GM21423 (cell line): Measurements from ENCODE around the gene SNX33.
A peak's percentile ranks its signal among the peaks of the same experiment; 100 is the strongest.

Experiments
- ATAC-seq: cut with Tn5 transposase; IDR thresholded peaks from one replicate; pipeline ENCODE4 v1.9.1; 2021; ENCODE audit warnings: mild to moderate bottlenecking, moderate library complexity; ENCODE audit not compliant: unreplicated experiment

Gene SNX33

DNA sequence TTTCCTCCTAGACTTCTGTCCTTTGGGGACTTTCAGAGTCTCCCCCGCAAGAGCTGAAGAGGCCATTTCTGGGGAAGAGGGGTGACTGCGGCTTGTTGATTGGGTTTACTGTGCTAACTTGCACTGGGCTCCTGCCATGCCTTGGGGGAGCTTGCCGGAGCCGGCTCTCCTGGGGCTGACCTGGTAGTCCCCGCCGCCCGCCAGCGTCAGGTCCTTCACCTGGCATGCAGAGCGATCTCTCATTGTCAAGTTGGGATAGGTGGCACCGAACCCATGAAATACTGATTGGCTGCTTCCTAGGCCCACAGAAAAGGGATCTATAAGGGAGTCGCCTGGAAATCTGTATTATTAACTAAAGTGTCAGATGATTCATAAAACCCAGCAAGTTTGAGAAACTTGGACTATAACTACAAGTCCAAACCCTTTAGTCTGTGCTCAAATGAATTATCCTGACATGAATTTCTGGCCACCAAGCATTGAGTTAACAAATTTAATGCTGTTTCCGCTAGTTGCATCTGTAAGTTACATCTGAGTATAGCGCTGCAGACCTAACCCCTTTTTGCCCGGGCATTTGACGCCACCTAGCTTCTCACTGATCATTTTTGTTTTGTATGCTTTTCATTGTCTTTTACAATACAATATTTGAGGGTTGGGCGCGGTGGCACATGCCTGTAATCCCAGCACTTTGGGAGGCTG lies 7.1 kb upstream of the SNX33 start:
- peak; percentile 23 for ATAC-seq

DNA sequence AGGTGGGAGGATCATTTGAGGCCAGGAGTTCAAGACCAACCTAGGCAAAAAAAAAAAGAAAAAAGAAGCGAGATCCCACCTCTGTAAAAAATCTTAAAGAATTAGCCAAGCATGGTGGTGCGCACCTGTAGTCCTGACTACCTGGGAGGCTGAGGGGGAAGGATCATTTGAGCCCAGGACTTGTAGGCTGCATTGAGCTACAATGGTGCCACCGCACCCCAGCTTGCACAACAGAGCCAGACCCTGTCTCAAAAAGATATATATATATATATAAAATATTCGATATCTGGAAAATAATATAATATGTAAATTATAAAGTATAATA lies 6.6 kb upstream of the SNX33 start:
- no peak for ATAC-seq

DNA sequence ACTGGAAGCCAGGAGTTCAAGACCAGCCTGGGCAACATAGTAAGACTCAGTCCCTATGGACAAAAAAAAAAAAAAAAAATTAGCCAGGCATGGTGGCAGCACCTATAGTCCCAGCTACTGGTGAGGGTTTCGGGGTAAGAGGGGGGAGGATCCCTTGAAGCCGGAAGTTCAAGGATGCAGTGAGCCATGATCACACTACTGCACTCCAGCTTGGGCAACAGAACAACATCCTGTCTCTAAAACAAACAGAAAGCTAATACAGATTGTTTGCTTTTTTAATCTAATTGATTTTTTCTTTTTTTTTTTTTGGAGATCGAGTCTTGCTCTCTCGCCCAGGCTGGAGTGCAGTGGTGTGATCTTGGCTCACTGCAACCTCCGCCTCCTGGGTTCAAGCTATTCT lies 6.1 kb upstream of the SNX33 start:
- ATAC-seq = no peak

DNA sequence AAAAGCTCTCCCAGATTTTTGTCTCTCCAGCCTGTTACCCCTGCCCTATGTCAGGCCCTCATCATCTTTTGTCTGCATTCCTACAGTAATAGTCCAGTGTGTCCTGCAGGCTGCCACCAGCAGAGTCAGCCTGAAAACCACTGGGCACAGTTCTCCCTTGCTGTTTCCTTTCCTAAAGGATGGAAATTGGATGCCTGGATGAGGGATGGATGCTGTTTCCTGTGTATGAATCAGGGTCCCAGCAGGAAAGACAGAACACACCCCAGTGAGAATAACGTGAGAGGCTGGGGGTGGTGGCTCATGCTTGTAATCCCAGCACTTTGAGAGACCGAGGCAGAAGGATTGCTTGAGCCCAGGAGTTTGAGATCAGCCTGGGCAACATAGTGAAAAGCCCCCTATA lies 3.3 kb upstream of the SNX33 start:
- ATAC-seq = no peak

DNA sequence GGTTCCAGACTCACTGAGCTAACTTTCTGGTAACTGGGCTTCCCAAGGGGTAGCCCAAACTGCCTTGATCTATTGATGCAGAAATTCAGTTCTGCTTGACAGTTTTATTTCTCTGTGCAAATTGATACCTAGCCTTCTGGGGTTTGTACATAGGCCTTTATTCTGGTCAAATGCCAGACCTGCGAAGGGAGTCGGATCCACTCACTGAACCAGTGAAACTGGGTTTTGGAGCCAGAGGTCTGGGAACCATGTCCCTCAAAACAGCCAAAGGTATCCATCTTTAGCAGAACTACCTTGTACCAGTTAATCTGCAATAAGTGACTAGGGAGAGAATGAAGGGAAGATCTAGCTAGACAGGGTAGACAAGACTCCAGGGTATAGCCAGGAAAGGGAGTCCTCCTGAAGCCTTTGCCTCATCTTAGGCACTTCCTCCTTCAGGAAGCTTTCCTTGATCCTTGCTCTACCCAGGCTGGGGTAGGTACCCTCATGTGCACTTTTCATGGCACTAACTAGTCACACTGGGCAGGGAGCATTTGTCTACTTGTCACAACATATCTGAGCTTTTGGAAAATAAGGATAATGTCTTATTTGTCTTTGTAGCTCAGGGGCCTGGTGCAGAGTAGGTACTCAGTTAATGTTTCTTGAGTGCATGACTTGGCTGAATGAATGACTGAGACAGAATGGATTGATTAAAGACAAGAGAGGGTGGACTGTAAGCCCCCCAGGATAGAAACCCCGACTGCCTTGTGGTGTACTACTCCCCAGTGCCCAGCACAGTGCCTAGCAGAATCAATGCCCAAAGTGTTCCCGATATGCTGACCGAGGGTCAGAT lies 1.4 kb upstream of the SNX33 start:
- ATAC-seq = no peak

DNA sequence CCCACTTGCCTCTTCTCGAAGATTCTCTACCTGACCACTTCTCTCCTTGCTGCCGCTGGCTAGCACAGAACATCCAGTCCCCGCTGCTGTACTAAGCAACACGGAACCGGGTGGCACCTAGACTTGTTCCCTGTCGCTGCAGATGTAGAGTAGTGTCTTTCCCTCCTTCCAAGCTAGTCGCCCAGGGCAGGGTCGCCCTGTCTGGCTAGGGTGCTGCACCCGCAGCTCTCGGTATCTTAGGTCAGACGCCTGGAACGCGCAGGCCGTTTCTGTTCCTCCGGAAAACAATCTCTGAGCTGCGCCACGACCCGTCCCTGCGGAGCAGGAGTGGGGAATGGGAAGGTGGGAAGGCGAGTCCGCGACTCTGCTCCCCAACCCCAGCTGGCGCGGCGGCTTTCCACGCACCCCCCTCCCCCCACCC lies 758 bp upstream of the SNX33 start:
- no peak for ATAC-seq

DNA sequence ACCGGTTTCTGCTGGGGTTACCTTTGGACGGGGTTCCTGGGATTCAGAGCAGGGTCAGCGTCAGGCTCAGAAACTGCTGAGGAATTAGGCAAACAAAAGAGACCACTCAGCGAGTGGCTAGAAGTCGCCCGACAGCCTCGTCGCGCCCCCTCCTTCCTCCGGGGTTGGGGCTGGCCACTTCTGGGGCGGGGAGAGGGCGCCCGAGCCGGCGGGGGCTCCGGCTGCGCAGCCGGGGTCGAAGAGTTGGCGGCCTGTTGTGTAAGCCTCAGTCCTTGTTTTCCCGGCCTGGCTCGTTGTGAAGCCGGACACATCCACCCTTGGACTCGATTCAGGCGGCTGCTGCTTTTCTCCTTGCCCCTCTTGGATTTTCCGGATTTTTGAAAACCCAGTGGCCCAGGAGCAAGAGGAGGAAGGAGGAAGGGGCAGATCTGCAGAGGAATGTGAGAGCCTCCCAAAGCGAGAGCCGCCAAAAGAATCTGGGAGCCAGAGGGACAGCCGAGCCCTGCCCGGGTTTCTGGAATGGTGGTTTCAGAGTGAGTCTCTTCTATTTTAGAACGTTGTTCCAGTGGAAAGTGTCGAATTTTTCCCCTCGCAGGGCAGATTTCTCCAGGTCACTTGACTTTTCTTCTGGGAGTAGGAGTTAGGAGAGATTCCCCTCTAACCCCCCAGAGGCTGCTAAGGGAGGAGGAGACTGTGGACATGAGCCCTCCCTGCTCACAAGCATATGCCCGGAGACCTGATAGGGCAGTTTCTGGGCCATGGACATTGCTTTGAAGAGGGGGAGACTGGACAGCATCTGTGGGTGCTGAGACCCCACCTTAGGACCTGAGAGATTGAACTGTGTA lies 666 bp downstream of the SNX33 start:
- no peak for ATAC-seq

DNA sequence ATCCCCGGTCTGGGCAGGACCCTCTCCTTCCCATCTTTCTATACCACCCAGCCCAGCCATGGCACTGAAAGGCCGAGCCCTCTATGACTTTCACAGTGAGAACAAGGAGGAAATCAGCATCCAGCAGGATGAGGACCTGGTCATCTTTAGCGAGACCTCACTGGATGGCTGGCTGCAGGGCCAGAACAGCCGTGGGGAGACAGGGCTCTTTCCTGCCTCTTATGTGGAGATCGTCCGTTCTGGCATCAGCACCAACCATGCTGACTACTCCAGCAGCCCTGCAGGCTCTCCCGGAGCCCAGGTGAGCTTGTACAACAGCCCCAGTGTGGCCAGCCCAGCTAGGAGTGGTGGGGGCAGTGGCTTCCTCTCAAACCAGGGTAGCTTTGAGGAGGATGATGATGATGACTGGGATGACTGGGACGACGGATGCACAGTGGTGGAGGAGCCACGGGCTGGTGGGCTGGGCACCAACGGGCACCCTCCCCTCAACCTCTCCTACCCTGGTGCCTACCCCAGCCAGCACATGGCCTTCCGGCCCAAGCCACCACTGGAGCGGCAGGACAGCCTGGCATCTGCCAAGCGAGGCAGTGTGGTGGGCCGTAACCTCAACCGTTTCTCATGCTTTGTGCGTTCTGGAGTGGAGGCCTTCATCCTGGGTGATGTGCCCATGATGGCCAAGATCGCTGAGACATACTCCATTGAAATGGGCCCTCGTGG lies 1.5 kb downstream of the SNX33 start:
- no peak for ATAC-seq

DNA sequence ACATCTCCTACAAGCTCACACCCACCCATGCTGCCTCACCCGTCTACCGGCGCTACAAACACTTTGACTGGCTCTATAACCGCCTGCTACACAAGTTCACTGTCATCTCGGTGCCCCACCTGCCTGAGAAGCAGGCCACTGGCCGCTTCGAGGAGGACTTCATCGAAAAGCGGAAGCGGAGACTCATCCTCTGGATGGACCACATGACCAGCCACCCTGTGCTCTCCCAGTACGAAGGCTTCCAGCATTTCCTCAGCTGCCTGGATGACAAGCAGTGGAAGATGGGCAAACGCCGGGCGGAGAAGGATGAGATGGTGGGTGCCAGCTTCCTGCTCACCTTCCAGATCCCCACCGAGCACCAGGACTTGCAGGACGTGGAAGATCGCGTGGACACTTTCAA lies 2.1 kb downstream of the SNX33 start:
- no peak for ATAC-seq

DNA sequence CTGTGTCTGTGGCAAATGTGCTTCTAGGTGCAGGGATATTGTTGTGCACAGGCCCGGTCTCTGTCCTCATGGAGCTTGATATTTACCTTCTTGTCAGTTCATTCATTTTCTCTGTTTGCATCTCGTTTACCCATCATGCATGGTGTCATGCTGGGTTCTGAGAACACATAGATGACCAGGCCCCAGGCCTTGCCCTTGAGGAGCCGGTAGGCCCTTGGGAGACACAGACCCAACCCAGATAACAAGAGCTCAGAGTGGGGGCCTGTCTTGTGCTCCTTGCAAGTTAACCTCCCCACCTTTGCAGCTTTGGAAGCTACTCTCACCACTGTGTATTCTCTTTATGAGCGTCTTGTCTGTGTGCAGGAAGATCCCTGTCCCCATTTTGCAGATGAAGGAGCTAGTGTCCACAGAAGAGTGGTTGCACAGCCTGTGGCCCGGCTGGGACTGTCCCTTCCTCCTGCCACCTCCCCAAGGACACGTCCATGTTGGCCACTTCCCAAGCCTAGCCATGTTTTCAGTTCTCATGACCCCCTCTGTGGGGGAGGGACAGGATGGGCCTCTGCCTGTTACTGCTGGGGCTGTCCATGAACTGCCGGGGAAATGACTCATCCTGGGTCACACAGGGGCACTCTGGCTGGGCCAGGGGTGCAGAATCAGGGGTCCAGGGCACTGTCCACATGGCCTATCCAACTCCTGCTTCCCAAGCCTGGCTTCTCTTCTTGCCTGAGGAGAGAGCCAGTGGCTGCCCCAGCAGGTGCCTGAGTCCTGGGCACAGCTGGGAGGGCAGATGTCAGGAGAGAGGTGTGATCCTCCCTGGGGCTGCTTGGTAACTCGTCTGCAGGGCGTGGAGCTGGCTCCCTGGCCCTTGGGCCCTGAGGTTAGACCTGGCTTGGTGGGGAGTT lies 3.4 kb downstream of the SNX33 start:
- ATAC-seq = no peak

DNA sequence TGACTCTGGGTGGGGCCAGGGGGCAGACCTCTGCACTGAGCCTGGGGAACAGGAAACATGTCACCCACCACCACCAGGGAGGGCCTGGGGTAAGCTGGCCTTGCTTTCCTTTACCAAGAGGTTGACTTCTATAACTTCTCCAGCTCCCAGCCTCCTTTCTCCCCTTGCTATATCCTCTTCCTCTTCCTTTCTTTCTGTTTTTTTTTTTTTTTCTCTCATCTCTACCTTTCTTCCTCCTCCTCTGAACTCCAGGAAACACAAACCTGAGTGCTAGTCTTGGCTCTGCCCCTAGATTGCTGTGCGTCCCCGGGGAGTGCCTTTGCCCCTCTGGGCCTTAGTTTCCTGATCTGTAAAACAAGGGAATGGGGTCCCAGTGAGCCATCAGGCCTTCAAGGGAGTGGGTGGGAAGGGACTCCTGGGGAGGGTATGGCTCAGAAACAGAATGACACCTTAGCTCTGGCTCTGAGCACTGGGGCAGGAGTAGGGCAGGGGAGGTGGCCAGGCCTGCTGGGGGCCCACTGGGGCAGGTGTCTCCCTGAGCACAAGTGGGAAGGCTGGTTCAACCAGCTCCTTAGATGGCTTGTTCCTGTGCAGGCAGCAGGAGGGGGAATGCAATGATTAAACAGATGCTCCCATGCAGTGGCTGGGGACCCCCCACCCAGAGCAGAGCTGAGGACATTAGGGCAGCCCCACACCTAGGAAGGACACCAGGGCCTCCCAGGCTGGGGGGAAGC lies 4.3 kb downstream of the SNX33 start:
- ATAC-seq = no peak

DNA sequence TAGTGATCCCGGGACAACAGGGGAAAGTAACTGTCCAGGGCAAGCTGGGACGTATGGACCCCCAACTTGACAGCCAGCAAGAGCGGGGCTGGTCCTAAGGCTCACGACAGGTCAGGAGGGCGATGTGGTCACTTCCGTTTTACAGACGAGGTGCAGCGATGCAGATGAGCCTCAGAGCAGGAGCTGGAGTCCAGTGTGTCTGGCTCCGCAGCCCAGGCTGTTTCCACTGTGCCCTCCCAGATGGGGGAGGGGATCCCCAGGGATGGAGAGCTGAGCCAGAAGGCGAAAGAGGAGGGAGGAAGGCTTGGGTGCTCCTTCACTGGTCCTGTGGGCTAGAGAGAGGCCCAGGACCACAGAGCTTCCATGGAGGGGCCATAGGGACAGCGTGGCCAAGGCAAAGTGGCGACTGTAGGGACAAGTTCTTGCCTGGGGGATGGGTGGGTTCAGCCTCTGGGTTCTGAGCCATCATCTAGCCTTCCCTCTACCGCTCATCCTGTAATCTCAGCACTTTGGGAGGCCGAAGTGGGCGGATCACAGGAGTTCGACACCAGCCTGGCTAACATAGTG lies 5.7 kb downstream of the SNX33 start:
- no peak for ATAC-seq

DNA sequence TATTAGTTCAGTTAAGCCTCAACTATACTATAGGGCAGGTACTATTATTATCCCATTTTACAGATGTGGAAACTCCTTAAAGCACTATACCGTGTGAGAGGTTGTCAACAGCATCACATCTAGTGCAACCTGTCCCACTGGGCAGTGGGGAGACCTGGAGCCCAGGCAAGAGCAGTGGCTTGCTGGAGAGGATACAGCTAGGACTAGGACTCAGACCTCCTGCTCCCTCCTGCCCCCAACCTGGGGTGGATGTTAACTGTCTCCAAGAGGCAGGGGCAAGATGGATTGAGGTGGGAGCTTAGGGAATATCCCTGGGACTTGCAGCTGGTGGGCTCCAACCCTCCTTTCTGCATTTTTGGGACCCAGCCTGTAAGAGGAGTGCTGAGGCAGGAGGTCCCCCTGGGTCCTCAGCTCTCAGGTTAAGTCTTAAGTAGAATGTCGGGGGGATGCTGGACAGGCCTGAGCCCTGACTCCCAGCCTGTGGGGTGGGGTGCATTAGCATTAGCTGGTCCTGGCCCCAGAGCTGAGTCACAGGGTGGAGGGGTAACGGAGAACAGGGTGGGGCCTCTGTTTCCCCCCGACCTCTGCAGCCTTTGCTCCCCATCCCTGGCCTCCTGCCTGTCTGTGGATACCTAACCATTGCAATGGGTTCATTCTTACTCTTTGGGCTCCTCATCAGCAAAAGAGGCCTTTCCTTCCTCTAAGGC lies 6.6 kb downstream of the SNX33 start:
- ATAC-seq = no peak

DNA sequence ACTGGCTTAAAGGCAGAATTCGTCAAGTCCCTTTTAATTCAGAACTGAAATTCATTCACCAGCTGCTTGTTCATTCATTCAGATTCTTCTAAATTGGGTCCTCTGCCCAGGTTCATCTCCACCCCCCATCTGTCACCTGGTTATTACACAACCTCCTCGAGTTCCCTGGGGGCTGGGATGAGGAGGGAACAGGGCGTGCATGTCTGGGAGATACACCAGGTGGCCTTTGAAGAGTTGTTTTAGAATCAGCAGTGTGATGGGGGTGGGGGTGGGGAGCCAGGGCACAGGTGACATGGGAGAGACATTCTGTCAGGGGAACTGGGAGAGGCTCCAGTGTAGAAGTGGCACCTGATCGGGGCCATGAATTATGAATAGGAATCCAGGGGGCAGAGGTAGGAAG lies 8.2 kb downstream of the SNX33 start:
- ATAC-seq = no peak

DNA sequence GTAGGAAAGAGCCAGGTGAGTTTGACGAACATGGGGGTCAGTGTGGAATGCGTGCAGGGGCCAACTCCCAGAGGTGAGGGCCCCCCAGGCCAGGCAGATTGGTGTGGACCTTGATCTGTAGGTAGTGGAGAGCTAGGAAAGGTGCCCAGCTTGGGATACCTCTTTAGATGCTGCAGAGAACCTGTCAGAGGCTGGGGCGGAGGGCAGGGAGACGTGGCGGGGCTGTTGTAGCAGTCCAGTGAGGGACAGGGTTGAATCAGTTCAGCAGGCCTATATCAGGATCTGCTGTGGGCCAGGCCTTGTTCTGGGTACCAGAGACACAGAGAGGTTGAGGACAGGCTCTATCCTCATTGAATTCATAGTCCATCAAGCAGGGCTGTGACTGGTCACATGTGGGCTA lies 8.6 kb downstream of the SNX33 start:
- ATAC-seq = no peak

DNA sequence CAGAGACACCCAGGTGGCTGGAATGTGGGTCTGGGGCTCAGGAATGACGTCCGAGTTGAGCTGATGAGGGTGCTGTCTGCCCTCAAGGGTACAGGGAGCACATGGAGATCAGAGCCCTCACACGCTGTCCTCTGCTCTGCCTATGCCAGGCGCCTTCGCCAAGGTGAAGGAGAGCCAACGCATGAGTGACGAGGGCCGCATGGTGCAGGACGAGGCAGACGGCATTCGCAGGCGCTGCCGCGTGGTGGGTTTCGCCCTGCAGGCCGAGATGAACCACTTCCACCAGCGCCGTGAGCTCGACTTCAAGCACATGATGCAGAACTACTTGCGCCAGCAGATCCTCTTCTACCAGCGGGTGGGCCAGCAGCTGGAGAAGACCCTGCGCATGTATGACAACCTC lies 9.1 kb downstream of the SNX33 start:
- no peak for ATAC-seq

DNA sequence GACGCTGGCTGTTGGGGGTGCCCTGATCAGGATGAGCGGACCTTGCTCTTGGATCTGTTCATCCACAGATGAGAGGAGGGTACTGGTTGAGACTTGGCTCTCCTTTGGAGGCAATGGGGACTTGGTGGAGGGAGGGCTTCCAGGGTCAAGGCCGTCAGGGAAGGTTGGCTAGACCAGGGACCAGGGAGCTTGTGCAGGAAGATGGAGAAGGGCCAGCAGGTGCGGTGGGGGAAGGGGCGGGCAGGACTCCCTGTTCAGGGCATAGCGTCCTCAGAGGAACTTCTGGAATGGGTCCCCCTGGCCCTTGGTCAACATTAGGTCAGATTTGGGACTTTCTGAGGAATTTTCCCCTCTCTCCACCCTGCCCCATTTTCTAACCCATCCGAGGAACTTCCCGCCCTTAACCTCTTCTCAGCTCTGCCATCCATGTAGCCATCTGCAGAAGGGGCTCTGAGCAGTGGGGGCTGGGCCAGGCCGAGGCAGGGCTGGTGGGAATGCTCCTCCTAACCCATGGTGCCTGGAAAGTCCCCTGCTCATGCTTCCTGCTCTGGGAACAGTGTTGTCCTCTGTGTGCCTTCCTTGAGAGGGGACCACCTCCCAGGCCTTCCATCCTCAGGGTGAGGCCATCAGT lies 11.5 kb downstream of the SNX33 start:
- no peak for ATAC-seq
